HG02571 (cell line): Measurements from ENCODE around the gene CHRNA4.
"Not testable (repeated sequence)": the region's sequence is repeated elsewhere in the genome, so short reads cannot be mapped to it uniquely, and the experiment has no call there.

Experiments used
- ATAC-seq: cut with Tn5 transposase; IDR thresholded peaks from one replicate; pipeline ENCODE4 v1.9.1; 2021; ENCODE audit warnings: mild to moderate bottlenecking, moderate library complexity; ENCODE audit not compliant: unreplicated experiment

The CHRNA4 gene

DNA sequence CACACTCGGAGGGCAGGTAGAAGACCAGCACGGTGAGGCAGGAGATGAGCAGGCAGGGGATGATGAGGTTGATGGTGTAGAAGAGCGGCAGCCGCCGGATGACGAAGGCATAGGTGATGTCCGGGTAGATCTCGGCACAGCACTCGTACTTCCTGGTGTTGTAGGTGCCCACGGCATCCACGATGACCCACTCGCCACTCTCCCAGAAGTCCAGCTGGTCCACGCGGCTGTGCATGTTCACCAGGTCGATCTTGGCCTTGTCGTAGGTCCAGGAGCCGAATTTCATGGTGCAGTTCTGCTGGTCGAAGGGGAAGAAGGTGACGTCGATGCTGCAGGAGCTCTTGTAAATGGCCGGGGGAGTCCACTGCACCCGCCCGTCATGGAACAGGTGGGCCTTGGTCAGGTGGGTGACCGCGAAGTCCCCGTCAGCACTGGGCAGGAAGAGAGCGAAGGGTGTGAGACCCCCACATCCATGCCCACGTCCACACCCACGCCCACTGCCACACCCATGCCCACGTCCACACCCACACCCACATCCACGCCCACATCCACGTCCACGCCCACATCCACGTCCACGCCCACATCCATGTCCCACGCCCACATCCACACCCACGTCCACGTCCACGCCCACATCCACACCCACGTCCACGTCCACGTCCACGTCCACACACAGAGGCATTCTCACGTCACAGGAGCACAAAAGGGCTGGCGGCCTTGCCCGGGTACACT, 10.4 kb downstream of the CHRNA4 start:
- ATAC-seq = no peak

DNA sequence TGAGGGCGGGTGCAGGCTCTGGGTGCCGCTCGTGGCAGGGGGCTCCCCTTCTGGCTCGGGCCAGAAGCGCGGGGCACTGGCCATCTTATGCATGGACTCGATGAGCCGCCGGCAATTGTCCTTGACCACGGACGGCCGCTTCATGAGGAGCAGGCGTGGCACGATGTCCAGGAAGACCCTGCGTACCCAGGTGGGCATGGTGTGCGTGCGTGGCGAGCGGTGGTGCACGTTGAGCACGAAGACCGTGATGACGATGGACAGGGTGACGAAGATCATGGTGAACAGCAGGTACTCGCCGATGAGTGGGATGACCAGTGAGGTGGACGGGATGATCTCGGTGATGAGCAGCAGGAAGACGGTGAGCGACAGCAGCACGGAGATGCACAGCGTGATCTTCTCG, 11.0 kb downstream of the CHRNA4 start:
- no peak for ATAC-seq

DNA sequence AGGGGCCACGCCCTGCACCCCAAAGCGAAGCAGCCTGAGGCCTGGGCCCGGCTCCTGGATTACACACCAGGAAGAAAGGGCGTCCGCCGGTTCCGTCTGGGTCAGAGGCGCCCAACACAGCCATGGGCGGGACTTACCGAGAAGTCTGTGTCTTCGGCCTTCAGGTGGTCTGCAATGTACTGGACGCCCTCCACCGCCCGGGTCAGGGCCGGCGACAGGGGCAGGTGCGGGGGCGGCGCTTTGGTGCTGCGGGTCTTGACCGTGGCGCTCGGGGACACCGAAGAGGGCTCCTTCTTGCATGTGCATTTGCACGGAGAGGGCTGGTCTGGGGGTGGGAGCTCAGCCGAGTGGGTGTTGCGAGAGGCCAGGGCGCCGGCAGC, 11.6 kb downstream of the CHRNA4 start:
- no peak for ATAC-seq

DNA sequence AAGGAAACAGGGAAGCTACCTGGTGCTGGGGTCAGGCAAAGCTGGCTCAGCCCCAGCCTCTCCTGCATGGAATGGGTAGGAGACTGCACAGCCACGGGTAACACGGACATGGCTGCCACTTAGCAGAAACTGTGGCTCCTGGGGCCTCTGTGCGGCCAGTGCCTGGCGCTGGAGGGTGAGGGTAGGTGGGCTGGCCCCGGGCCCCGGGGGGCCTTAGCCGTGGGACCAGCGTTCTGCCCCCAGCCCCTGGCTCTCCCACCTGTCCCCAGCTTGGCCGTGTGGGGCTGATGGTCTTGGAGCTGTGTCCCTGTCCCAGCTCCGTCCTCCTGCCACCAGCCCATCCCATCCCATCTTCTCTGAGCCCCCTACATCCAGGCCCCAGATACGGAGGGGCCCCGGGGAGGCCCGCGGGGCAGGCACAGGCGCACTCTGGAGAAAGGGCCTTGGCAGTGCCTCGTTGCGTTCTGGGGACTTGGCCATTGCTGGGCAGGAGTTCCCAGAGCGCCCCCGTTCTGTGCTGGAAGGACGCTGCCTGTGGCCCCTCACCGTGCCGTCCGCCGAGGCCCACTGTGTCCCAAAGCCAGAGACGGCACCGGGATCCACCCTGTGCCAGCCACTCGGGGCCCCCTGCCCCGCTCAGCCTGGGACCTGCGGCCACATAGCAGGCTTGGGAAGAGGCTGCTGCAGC, 12.2 kb downstream of the CHRNA4 start:
- no peak for ATAC-seq

DNA sequence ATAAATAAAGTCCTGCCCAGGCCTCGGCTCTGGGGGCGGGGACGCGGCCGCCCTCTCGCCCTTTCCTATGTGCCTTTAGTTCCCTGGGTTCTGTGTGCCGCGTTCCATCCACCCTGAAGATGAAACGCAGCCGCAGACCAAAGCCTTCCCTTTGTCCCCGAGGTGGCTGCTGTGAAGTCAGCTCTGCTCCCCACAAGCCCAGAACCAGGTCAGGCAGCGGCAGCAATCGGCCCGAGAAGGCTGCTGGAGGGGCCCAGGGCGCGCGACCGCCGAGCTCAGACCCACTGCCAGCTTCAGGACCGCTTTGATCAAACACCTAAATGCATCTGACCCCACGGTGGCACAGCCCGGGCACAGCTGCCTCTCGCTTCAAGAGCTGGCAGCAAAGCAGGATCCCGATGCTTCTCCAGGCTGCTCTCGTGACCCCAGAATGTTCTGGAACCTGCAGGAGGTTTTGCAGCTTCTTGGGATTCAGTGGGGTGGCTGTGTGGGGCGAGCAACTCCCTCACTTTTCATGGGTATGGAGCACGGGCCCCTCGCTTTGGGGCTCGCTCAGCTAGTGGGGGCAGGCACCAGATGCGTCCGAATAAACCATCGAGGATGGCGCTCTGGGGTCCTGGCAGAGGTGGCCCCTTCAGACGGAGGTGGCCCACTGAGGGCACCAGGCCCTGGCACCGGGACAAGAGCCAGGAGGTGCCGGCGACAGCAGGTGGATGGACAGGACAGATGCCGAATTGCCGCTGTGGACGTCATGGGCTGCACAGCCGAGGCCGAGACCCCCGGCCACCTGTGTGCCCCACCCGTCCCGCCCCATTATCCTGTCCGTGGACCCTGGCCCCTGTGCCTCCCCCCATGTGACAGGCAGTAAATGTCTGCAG, 13.0 kb downstream of the CHRNA4 start:
- no peak for ATAC-seq

DNA sequence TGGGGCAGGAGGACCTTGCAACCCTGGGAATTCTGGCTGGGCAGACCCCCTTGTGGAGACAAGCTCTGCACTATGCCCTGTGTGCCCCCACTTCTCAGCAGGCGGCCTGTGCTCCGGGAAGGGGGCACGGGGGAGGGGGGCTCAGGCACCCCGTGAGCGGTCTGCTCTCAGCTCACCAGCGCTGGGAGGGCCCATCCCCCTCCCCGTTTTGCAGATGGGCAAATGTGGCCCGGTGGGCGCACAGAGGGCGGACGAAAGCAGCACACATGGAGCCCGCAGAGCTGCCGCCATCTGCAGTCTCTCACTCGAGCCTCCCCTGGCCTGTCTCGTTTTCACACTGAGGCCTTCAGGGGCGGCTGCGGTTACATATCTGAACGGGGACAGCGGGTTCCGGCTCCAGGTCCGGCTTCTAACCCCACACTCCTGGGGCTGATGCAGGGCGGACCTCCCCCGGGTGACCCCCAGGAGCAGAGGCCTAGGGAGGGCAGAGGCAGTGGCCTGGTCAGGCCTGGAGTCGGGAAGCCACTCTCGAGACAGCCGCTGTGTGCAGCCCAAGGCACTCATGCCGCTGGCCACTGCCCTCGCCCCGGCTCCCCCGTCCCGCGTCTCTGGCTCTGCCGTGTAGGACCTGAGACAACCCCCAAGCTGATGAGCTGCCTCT, 13.9 kb downstream of the CHRNA4 start:
- ATAC-seq = no peak

DNA sequence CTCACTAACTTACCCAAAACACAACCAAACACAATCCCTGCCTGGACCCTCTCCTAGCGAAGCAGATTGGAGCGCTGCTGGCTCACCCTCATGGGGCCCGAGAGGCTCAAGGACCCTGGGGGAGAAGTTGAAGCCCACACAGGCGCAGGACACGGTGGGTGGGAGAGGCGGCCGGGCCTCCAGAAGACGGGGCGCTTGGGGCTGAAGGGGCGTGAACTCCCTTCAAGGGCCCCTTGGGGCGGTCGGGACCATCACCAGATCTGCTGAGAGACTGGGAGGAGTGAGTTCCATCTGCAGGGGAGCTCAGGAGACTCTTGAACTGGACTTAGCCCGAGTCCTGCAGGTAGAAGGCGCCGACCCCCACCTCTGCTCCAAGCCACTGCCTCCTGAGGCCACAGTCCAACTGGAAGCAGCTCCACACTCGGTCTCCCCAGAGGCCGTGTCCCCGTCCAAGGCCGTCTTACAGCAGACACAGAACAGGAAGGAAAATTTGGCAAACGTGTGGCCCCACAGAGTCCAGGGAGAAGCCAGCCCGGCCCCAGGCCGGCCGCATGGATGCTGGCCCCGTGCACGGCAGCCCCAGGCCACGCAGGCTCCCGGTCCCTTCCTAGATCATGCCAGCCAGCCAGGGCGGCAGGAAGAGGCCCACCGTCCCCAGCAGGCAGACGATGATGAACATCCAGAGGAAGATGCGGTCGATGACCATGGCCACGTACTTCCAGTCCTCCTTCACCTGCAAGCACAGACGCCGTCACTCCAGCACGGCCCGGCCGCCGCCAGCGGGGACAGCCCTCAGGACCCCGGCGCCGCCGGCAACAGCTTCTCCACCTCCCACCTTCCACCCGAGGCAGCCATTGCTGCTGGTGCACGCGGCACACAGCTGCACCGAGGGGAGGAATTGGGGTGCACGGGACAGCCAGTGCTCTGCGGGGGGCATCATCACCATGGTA, 14.7 kb downstream of the CHRNA4 start:
- no peak for ATAC-seq

DNA sequence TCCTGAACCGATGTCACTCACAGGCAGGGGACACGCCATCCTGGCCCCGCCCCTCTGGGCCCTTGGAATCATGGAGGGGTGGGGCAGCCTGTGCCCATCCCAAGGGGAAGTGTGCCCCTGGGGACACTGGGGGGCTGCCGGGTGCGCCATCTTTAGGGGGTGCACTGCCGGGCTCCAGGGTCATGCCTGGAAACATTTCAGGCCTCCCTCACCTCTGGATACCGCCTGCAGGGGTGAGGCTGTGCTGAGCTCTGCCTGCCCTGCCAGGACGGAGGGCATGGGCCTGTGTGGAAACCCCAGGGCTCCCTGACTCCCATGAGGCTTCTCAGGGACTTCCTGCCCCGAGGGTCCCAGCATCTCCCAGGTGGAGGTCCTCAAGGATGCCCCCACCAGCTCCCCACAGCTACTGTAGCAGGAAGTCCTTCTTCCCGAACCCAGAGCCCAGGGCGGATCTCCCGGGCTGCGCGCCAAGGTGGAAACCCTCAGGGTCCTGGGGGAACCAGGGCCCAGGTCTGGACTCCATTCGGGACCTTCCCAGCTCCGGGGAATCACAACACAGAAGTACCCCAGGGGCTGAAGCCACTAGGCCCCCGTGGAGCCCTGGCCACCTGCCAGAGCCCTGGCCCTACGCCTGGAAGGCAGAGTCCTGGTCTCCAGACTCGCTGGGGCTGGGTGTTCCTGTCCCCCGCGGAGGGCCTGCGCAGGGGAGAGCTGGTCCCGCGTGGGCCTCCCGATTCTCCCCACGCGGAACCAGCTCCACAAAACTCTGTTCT, 15.6 kb downstream of the CHRNA4 start:
- no peak for ATAC-seq

DNA sequence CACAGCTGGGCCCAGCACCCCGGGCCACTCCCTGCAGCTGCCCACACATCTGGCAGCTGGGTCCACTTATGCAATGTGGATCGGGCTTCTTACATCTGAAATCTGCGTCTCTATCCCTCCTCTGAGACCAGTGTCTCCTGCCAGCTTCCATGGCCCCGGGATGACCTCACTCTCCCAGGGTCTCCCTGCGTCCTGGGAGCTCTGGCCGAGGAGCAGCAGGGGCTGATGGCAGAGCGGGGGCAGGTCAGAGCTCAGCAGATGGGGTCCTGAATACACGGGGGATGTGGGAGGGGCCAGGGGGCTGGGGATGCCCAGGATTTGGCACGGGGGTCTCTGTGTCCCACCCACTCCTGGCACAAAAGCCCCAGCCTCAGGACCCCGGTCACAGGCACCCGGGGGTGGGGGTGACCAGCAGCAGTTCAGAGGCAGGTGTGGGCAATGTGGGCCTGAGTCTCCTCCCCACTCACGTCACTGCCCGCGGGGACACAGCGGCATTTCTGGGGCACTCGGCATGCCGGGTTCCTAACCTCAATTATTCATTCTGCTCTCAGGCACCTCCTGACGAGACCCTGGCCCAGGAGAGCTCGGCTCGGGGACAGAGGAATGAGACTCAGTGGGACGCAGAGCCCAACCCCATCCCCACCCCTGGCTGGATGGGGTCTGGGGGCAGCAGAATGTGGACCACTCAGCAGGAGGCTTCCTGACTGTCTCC, 16.4 kb downstream of the CHRNA4 start:
- no peak for ATAC-seq

DNA sequence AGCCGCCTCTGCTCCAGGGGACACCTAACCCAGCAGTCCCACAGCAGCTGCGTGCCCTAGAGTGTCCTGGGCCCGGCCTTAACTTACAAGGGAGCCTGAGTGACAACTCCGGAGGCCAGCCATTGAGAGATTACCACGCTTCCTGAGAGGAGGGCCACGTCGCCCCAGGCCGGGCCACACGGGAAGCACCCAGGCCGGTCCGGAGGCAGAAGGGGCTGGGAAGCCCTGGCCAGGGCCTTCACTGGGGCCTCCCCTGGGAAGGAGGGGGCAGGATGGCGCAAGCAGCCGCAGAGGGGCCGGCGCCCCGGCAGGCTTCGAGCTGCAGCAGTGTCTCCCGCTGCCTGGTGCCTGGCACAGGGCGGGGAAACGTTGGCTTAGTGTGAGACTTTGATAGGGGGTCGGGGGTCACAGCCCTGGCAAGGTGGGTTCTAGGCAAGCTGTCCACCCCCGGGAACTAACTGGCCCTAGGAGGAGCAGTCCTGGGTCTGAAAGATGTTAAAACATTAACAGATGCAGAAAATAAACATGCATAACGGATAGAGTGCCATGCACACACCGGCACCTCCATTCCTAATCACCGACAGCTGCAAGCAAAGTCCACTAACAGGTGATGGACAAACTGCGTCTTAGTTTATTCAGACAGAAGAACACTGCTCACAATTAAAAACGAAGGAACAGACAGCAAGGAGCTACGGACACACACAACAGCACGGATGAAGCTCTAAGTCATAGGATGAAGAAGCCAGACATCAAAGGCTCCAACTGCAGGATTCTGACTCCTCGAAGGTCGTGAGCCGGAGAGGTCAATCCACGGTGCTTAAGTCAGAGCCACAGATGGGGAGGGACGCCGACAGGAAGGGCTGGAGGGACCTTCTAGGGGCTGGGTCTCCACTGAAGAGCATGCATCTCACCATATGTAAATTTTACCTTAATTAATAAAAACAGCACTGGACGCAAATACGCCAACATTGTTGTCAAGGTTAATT, 17.4 kb downstream of the CHRNA4 start:
- no peak for ATAC-seq

DNA sequence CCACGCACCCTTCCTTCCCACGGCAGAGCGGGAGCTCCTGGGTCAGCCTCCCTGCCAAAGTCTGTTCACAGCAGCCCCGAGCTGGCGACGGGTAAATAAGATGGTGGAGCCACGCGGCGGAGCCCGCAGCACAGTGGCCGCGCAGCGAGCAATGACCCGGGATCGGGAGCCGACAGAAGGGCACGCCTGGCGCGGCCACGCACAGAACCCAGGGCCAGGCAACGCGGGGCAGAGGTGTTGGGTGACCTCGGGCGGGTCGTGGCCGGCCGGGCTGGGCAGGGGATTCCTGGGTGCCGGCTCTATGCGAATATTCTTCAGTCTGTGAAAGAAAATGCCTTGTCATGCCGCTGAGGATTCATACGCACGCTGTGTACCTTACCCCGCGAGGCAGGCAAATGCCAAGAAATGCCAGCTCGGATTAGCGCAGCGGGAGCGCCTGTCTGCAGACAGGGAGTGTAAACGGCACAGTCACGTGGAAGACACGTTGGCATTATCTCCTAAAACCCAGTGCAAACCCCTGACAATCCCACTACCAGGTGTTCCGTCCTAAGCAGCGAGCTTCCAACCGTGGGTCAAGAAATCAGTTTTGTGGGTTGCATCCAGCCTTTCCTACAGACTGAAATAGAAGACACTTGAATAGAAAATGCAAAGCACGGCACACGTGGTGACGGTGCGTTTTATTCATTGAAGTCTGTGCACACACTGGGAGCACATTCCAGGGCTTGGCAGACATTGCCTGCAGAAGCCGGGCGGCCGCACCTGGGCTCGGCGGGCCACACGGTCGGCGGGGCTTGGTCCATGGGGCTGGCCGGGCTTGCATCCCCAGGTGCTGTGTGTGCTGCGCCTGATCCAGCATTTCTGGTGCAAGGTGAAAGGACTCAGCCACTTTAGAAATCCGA, 18.3 kb downstream of the CHRNA4 start:
- ATAC-seq = no peak

DNA sequence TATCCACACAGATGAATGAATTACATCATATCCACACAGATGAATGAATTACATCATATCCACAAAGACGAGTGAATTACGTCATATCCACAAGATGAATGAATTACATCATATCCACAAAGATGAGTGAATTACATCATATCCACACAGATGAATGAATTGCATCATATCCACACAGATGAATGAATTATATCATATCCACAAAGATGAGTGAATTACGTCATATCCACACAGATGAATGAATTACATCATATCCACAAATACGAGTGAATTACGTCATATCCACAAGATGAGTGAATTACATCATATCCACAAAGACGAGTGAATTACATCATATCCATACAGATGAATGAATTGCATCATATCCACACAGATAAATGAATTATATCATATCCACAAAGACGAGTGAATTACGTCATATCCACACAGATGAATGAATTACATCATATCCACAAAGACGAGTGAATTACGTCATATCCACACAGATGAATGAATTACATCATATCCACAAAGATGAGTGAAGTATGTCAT, 20.9 kb downstream of the CHRNA4 start:
- not testable (repeated sequence) for ATAC-seq

DNA sequence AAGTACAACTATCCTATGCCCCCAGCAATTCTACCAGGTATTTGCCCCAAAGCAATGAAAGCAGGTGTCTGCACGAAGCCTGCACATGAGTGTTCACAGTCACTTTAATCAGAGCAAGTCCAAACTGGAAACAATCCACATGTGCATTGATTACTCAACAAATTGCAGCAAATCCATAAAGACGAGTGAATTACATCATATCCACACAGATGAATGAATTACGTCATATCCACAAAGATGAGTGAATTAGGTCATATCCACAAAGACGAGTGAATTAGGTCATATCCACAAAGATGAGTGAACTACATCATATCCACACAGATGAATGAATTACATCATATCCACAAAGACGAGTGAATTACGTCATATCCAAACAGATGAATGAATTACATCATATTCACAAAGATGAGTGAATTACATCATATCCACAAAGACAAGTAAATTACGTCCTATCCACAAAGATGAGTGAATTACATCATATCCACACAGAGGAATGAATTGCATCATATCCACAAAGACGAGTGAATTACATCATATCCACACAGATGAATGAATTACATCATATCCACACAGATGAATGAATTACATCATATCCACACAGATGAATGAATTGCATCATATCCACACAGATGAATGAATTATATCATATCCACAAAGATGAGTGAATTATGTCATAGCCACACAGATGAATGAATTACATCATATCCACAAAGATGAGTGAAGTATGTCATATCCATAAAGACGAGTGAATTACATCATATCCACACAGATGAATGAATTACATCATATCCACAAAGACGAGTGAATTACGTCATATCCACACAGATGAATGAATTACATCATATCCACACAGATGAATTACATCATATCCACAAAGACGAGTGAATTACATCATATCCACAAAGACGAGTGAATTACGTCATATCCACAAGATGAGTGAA, 21.7 kb downstream of the CHRNA4 start:
- ATAC-seq = not testable (repeated sequence)

DNA sequence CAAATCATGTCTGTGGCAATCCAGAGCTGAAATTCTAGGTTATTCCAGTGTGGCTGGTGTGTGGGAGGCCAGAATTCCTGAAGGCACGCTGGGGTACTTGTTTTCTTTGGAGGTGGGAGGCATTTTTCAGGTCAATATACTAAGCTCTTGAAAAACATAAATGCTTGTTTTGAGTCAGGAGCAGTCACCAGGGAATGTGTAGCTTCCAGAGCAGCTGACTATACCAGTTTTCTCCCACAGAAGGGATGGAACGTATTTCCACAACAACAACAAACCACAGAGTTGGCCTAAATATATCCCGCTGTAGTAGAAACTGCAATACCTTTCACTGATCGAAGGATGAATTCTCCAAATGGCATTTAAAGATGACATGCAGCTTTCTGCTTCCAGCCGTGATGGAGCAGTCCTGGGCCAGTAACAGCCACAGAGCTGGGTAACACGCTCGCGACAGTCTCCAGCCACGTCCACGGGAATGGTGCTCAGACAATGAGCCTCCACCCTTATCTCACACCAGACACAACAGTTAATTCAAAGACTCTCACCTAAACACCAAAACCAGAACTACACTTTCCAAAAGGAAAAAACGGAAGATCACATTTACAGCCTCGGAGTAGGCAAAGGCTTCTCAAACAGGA, 23.2 kb downstream of the CHRNA4 start:
- ATAC-seq = no peak
